ENCODE measurements around the gene ASB15.
A peak's percentile ranks its signal among the peaks of the same experiment; 100 is the strongest.

Gene ASB15

DNA sequence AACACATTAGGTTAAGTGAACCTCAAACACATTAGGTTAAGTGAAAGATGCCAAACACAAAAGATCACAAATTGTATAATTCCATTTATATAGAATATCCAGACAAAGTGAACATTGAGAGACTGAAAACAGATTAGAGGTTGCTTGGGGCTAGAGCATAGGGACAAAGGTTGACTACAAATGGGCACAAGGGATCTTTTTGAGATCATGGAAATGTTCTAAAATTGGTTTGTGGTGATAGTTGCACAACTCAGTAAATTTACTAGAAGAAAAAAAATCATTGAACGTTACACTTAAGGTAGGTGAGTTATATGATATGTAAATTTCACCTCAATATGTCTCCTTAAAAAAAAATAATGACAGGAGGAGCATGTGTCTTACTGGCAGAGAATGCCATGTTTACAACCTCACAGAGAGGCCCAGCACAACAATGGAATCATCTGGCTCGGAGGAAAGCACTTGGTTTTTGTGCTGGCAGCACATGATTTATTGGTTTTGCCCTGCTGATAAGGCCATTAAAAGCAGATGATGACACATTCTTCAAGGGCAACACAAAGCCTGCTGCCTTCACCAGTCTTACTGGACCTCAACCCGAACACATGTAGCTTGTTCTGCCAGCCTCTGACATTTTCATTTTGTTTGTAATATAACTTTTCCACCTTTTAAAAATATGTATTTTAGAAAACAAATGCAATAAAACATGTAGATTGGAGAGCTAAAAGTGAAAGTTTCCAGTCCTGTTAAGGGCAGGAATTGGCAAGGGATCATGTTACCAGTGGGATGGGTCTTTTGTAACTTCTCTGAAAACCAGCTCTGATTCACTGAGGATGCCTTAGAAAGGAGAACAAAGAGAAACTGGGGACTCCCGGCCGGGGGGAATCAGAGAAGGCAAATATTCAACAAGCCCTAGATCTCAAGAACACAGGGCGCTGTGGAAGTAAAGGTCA lies 42.1 kb downstream of the ASB15 start (continued):
- TF ChIP-seq, protein P1, sequence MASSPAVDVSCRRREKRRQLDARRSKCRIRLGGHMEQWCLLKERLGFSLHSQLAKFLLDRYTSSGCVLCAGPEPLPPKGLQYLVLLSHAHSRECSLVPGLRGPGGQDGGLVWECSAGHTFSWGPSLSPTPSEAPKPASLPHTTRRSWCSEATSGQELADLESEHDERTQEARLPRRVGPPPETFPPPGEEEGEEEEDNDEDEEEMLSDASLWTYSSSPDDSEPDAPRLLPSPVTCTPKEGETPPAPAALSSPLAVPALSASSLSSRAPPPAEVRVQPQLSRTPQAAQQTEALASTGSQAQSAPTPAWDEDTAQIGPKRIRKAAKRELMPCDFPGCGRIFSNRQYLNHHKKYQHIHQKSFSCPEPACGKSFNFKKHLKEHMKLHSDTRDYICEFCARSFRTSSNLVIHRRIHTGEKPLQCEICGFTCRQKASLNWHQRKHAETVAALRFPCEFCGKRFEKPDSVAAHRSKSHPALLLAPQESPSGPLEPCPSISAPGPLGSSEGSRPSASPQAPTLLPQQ (tag by site-specific recombination; IDR thresholded peaks at IDR 0.05) = peak; percentile 60; the same call in 1 of the 2 replicates
- TF ChIP-seq ZBTB20 (tag by site-specific recombination; IDR thresholded peaks at IDR 0.05) (no peak), REPIN1 (tag by site-specific recombination; IDR thresholded peaks at IDR 0.05; ENCODE audit: low read depth) (no peak), ZNF24 (tag by site-specific recombination; IDR thresholded peaks at IDR 0.05) (peak; percentile 69; the same call in 1 of the 2 replicates), GLI2 (tag by site-specific recombination; IDR thresholded peaks at IDR 0.05; ENCODE audit: borderline replicate concordance, low read depth) (no peak), ZNF777 (tag by site-specific recombination; IDR thresholded peaks at IDR 0.05; ENCODE audit: borderline replicate concordance) (no peak), ZNF585B (tag by site-specific recombination; IDR thresholded peaks at IDR 0.05) (no peak), OSR2 (tag by site-specific recombination; IDR thresholded peaks at IDR 0.05) (no peak), ZNF610 (tag by site-specific recombination; IDR thresholded peaks at IDR 0.05; ENCODE audit: borderline replicate concordance) (peak; percentile 16; the same call in 1 of the 2 replicates), KLF7 (tag by site-specific recombination; IDR thresholded peaks at IDR 0.05; ENCODE audit: borderline replicate concordance) (peak; percentile 25; the same call in 1 of the 2 replicates), ZNF157 (tag by site-specific recombination; IDR thresholded peaks at IDR 0.05) (no peak), ZNF660 (tag by site-specific recombination; IDR thresholded peaks at IDR 0.05) (no peak; the same call in 1 of the 2 replicates), ZBTB7A (tag by site-specific recombination; IDR thresholded peaks at IDR 0.05; ENCODE audit: low read depth) (no peak), SP2 (tag by site-specific recombination; IDR thresholded peaks at IDR 0.05) (peak; percentile 30; the same call in 1 of the 2 replicates), GLIS1 (tag by site-specific recombination; IDR thresholded peaks at IDR 0.05) (0 out of 2 replicates have a peak, but pooled peaks have one; percentile 13), ZNF239 (tag by site-specific recombination; IDR thresholded peaks at IDR 0.05) (no peak), KLF1 (tag by site-specific recombination; IDR thresholded peaks at IDR 0.05) (no peak), ZBTB8A (tag by site-specific recombination; IDR thresholded peaks at IDR 0.05) (no peak), SP3 (tag by site-specific recombination; IDR thresholded peaks at IDR 0.05) (peak; percentile 12; the same call in 1 of the 2 replicates), KLF8 (tag by site-specific recombination; IDR thresholded peaks at IDR 0.05) (peak; percentile 45; the same call in 1 of the 2 replicates), ZFP37 (tag by site-specific recombination; IDR thresholded peaks at IDR 0.05) (peak; percentile 57; the same call in 1 of the 2 replicates), ZNF202 (tag by site-specific recombination; IDR thresholded peaks at IDR 0.05; ENCODE audit: borderline replicate concordance) (no peak), MEIS1 (CRISPR knock-in tag; IDR thresholded peaks at IDR 0.05; ENCODE audit: borderline replicate concordance) (peak; percentile 99), ZNF830 (tag by site-specific recombination; IDR thresholded peaks at IDR 0.05; ENCODE audit: low read depth) (no peak), ZNF623 (tag by site-specific recombination; IDR thresholded peaks at IDR 0.05) (no peak), ZNF600 (tag by site-specific recombination; IDR thresholded peaks at IDR 0.05) (peak; percentile 97), ZNF791 (tag by site-specific recombination; IDR thresholded peaks at IDR 0.05) (no peak)
- TF ChIP-seq, protein P2, sequence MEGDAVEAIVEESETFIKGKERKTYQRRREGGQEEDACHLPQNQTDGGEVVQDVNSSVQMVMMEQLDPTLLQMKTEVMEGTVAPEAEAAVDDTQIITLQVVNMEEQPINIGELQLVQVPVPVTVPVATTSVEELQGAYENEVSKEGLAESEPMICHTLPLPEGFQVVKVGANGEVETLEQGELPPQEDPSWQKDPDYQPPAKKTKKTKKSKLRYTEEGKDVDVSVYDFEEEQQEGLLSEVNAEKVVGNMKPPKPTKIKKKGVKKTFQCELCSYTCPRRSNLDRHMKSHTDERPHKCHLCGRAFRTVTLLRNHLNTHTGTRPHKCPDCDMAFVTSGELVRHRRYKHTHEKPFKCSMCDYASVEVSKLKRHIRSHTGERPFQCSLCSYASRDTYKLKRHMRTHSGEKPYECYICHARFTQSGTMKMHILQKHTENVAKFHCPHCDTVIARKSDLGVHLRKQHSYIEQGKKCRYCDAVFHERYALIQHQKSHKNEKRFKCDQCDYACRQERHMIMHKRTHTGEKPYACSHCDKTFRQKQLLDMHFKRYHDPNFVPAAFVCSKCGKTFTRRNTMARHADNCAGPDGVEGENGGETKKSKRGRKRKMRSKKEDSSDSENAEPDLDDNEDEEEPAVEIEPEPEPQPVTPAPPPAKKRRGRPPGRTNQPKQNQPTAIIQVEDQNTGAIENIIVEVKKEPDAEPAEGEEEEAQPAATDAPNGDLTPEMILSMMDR (tag by site-specific recombination; IDR thresholded peaks at IDR 0.05) = no peak
- TF ChIP-seq, protein P3, sequence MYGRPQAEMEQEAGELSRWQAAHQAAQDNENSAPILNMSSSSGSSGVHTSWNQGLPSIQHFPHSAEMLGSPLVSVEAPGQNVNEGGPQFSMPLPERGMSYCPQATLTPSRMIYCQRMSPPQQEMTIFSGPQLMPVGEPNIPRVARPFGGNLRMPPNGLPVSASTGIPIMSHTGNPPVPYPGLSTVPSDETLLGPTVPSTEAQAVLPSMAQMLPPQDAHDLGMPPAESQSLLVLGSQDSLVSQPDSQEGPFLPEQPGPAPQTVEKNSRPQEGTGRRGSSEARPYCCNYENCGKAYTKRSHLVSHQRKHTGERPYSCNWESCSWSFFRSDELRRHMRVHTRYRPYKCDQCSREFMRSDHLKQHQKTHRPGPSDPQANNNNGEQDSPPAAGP (tag by site-specific recombination; IDR thresholded peaks at IDR 0.05) = no peak
- TF ChIP-seq, protein P4, sequence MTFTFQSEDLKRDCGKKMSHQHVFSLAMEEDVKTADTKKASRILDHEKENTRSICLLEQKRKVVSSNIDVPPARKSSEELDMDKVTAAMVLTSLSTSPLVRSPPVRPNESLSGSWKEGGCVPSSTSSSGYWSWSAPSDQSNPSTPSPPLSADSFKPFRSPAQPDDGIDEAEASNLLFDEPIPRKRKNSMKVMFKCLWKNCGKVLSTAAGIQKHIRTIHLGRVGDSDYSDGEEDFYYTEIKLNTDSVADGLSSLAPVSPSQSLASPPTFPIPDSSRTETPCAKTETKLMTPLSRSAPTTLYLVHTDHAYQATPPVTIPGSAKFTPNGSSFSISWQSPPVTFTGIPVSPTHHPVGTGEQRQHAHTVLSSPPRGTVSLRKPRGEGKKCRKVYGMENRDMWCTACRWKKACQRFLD (tag by site-specific recombination; IDR thresholded peaks at IDR 0.05) = no peak
- TF ChIP-seq, protein P5, sequence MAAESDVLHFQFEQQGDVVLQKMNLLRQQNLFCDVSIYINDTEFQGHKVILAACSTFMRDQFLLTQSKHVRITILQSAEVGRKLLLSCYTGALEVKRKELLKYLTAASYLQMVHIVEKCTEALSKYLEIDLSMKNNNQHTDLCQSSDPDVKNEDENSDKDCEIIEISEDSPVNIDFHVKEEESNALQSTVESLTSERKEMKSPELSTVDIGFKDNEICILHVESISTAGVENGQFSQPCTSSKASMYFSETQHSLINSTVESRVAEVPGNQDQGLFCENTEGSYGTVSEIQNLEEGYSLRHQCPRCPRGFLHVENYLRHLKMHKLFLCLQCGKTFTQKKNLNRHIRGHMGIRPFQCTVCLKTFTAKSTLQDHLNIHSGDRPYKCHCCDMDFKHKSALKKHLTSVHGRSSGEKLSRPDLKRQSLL (tag by site-specific recombination; IDR thresholded peaks at IDR 0.05) = no peak
- TF ChIP-seq, protein P6, sequence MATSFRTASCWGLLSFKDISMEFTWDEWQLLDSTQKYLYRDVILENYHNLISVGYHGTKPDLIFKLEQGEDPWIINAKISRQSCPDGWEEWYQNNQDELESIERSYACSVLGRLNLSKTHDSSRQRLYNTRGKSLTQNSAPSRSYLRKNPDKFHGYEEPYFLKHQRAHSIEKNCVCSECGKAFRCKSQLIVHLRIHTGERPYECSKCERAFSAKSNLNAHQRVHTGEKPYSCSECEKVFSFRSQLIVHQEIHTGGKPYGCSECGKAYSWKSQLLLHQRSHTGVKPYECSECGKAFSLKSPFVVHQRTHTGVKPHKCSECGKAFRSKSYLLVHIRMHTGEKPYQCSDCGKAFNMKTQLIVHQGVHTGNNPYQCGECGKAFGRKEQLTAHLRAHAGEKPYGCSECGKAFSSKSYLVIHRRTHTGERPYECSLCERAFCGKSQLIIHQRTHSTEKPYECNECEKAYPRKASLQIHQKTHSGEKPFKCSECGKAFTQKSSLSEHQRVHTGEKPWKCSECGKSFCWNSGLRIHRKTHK (tag by site-specific recombination; IDR thresholded peaks at IDR 0.05) = no peak

Data from HEK293 (cell line).